CD4-positive, alpha-beta memory T cell (primary cell): Measurements from ENCODE around the gene OVAAL. TPM values are rescaled to one million over a fixed set of nuclear protein-coding genes. Genes with fewer than 3 reads are reported as not detected.
A peak's percentile ranks its signal among the peaks of the same experiment; 100 is the strongest.

Experiments
- CTCF ChIA-PET: fragments of 350-600 bp; sonication (Branson Sonifier 250); formaldehyde crosslinking; loops from one replicate; lab custom pipeline; 2021; ENCODE audit warnings: inconsistent platforms; ENCODE audit not compliant: partially characterized antibody; lab: Charles Lee
- POLR2A ChIA-PET: fragments of 350-600 bp; sonication (Branson Sonifier 250); formaldehyde crosslinking; loops from one replicate; lab custom pipeline; 2021; ENCODE audit not compliant: partially characterized antibody; lab: Charles Lee
- DNase-seq, 5 donors: peaks; one replicate each; pipeline versions ENCODE4 v3.0.0 to v3.0.0-alpha.2; 2020 to 2022; ENCODE audit warnings: mixed read lengths in 1 of 5
- H3K27ac ChIP-seq: one replicate; pipeline ENCODE4 v1.7.0; 2013; ENCODE audit warnings: low read depth, low read length
- H3K27me3 ChIP-seq: 2 replicates; pipeline ENCODE4 v1.7.0; 2013; ENCODE audit warnings: mild to moderate bottlenecking, low read length, moderate library complexity; ENCODE audit not compliant: insufficient read depth
- H3K36me3 ChIP-seq: 2 replicates; pipeline ENCODE4 v1.7.0; 2013; ENCODE audit warnings: mild to moderate bottlenecking, low read length, moderate library complexity; ENCODE audit not compliant: insufficient read depth
- H3K4me1 ChIP-seq: 2 replicates; pipeline ENCODE4 v1.7.0; 2013; ENCODE audit warnings: mild to moderate bottlenecking, low read length, moderate library complexity; ENCODE audit not compliant: insufficient read depth
- H3K4me3 ChIP-seq, 2 donors: one replicate each; pipeline ENCODE4 v1.7.0; 2013; ENCODE audit warnings: low read length in 2 of 2, mild to moderate bottlenecking in 1 of 2
- H3K9me3 ChIP-seq, 2 donors: one replicate each; pipeline ENCODE4 v1.7.0; 2013; ENCODE audit warnings: low read length in 2 of 2, control low read depth in 1 of 2; ENCODE audit not compliant: control insufficient read depth in 1 of 2
- H3K27ac Mint-ChIP-seq, 7 donors: one replicate each; pipeline ENCODE4 v1.8.0; 2020 to 2021; ENCODE audit warnings: mixed read lengths in 7 of 7, mild to moderate bottlenecking in 6 of 7, inconsistent platforms in 3 of 7, moderate library complexity in 3 of 7
- H3K27me3 Mint-ChIP-seq, 2 donors: one replicate each; pipeline ENCODE4 v1.8.0; 2020 to 2021; ENCODE audit warnings: mixed read lengths in 2 of 2
- H3K36me3 Mint-ChIP-seq, 2 donors: one replicate each; pipeline ENCODE4 v1.8.0; 2020 to 2021; ENCODE audit warnings: mixed read lengths in 2 of 2, inconsistent platforms in 1 of 2, mild to moderate bottlenecking in 1 of 2
- H3K4me1 Mint-ChIP-seq, 4 donors: one replicate each; pipeline ENCODE4 v1.8.0; 2020 to 2021; ENCODE audit warnings: mixed read lengths in 4 of 4, mild to moderate bottlenecking in 1 of 4
- H3K4me3 Mint-ChIP-seq, 8 donors: one replicate each; pipeline ENCODE4 v1.8.0; 2020 to 2021; ENCODE audit warnings: mixed read lengths in 8 of 8, mild to moderate bottlenecking in 7 of 8, moderate library complexity in 6 of 8, inconsistent platforms in 3 of 8
- H3K9me3 Mint-ChIP-seq, 8 donors: one replicate each; pipeline ENCODE4 v1.8.0; 2020 to 2021; ENCODE audit warnings: mixed read lengths in 8 of 8, mild to moderate bottlenecking in 5 of 8, inconsistent platforms in 3 of 8, moderate library complexity in 1 of 8
- intact Hi-C: fragments of 100-400 bp; cut with micrococcal nuclease; formaldehyde crosslinking; loops from one replicate; pipeline ENCODE4 v1.15.1; 2023
- polyA plus RNA-seq, 2 donors: library from polyadenylated mRNA; unstranded; fragments of 300-500 nt; fragmentation: Illumina TruSeq; gene quantifications; one replicate each; pipeline ENCODE4 v1.2.3, GENCODE V29; 2021
- total RNA-seq, 2 experiments: library from RNA; stranded (reverse); gene quantifications; one replicate each; pipeline ENCODE4 v1.2.3, GENCODE V29; 2021

The OVAAL gene
- total and polyA plus RNA-seq, 4 experiments from 2014 or later = not detected

DNA sequence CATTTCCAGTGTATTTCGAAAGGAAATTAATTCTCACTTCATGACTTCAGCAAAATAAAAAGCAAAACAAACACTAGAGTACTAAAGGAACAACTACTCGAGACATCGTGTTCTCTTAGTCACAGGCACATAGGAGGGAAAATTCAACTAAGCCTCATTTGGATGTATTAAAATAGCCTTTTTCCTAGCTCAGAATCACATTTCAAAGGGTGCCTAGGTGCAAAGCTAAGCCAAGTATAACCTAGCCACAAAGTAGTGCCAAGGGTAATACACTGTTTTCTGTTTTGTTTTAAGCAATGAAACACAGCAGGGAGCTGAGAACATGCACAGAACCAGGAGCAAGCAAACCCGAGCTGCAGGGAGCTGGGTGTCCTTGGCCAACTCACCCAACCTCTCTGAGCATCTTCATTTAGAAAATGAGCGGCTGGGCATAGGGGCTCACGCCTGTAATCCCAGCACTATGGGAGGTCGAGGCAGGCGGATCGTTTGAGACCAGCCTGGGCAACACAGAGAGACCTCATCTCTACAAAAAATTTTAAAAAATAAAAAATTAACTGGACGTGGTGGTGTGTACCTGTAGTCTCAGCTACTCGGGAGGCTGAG, 29.8 kb upstream of the OVAAL start:
- H3K27ac Mint-ChIP-seq = no peak overlapping the region
- no peaks in the 10 kb centered on the region for H3K36me3 Mint-ChIP-seq
- no peaks in the 10 kb centered on the region for H3K4me1 ChIP-seq
- no peaks in the 10 kb centered on the region for H3K27me3 ChIP-seq
- H3K27ac ChIP-seq = no peak overlapping the region
- H3K9me3 ChIP-seq = no peaks in the 10 kb centered on the region
- no peak overlapping the region for H3K4me3 ChIP-seq
- CTCF ChIA-PET = interaction anchor here (1.4 to 11.1 kb wide), 2 partner anchors 13 to 334 kb away, joined by 6 to 146 read pairs; no protein-coding TSS in a partner anchor
- H3K9me3 Mint-ChIP-seq = no peaks in the 10 kb centered on the region
- POLR2A ChIA-PET = interaction anchor here (0.8 kb wide), 1 partner anchor 27 kb away, joined by 3 read pairs; the partner anchor contains the start of gene ACBD6
- no peaks in the 10 kb centered on the region for H3K36me3 ChIP-seq
- no peak overlapping the region for H3K4me3 Mint-ChIP-seq
- no peak for DNase-seq
- H3K4me1 Mint-ChIP-seq = peaks cover 0 to 2% (median under 1%) of the 10 kb centered on the region in 4 donors
- peaks cover 0 to 3% of the 10 kb centered on the region in 2 donors for H3K27me3 Mint-ChIP-seq
- intact Hi-C loops = no loop called here

DNA sequence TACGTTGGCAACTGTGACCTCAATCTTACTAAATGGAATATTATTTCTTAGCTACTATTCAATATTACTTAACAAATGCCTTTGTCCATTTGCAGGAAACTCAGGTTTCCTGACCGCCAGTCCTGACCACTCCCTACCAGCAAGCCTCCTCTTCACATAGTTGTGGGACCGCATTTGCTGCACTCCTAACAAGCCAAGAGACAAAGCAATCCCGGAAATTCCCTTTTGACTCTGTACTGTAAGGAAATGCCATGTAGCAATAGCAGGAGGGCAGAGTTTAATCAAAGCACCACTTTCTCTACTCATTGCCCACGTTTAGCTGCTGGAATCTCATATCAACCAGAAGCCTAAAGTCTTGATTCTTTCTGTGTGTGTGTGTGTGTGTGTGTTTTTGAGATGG, 28.3 kb upstream of the OVAAL start:
- Histone ChIP-seq H3K4me1 (no peaks in the 10 kb centered on the region), H3K9me3 (no peaks in the 10 kb centered on the region), H3K36me3 (no peaks in the 10 kb centered on the region), H3K27ac (no peak overlapping the region), H3K4me3 (no peak overlapping the region), H3K27me3 (no peaks in the 10 kb centered on the region)
- Mint-ChIP-seq H3K27ac (no peak overlapping the region), H3K4me1 (peaks cover 0 to 2% (median 0%) of the 10 kb centered on the region in 4 donors), H3K27me3 (peaks cover 0 to 6% of the 10 kb centered on the region in 2 donors), H3K9me3 (no peaks in the 10 kb centered on the region), H3K4me3 (no peak overlapping the region), H3K36me3 (no peaks in the 10 kb centered on the region)
- CTCF ChIA-PET = interaction anchor here (1.1 to 11.1 kb wide), 2 partner anchors 333 to 347 kb away, joined by 4 to 146 read pairs; no protein-coding TSS in a partner anchor
- intact Hi-C loops = no loop called here
- DNase-seq = no peak
- POLR2A ChIA-PET = no interaction called here

DNA sequence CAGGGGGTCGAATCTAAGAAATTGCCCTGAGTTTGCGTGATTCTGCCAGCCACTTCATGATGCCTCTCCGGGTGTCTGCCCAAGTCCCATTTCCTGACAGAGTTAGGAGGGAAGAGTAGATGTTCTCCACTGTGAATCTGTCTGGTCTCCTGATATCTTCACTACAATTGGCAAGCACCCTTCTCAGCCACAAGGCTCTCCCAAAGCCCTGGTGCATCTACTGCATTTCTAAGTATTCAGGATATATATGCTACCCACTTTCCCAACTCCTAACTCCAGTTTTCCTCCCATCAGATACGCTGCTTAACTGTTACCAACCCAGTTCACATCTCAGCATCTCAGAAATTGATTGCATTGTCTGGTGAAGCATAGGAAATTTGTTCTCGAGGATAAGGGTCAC, 25.9 kb upstream of the OVAAL start:
- no peaks in the 10 kb centered on the region for H3K27me3 ChIP-seq
- H3K9me3 Mint-ChIP-seq = no peaks in the 10 kb centered on the region
- H3K4me3 Mint-ChIP-seq = no peak overlapping the region
- H3K27me3 Mint-ChIP-seq = peaks cover 0 to 3% of the 10 kb centered on the region in 2 donors
- H3K9me3 ChIP-seq = no peaks in the 10 kb centered on the region
- ChIA-PET CTCF (interaction anchor here (0.8 to 11.1 kb wide), 8 partner anchors 15 to 633 kb away, joined by 3 to 146 read pairs (median 4); no protein-coding TSS in a partner anchor), POLR2A (no interaction called here)
- no peaks in the 10 kb centered on the region for H3K36me3 ChIP-seq
- no peak overlapping the region for H3K27ac ChIP-seq
- H3K4me1 ChIP-seq = no peaks in the 10 kb centered on the region
- no peaks in the 10 kb centered on the region for H3K36me3 Mint-ChIP-seq
- no peak overlapping the region for H3K27ac Mint-ChIP-seq
- no peak overlapping the region for H3K4me3 ChIP-seq
- intact Hi-C loops = loop anchor here (1.0 kb wide), 2 partner anchors 328 to 633 kb away; no protein-coding TSS in a partner anchor
- DNase-seq = no peak
- H3K4me1 Mint-ChIP-seq = no peaks in the 10 kb centered on the region

DNA sequence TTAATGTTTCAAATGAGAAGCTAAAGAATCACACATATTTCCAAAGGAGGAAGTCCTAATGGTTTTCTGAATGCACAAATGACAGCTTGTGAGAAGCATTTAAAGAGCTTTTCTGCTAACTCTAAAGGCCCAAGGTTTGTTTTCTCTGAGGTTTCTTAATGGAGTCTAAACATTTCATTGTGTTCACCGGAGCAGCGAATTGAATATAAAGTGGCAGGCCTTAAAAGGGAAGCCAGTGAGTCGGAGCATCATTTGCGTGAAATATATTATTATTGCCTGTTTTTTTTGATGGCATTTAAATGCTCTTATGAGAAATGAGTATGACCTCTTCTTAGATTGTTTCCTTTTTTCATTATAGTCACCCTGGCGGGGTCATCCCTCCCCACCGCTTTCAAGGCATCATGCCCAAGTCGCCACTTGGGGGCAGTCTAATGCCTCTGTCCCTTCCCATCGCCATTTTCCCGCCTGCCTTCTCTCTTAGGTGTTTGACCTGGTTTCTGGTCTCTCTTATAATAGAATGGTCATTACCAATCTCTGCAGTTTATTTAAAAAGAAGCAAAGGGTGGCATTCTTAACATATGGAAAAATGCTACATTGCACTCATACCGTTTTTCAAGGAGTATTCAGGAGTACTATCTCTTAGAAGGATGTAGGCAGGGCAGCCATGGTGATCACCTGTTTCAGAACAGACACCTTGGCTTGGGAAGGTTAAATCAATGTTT, 25.3 kb upstream of the OVAAL start:
- CTCF ChIA-PET = interaction anchor here (0.8 to 11.1 kb wide), 9 partner anchors 15 to 632 kb away, joined by 3 to 146 read pairs (median 4); no protein-coding TSS in a partner anchor
- H3K4me1 ChIP-seq = no peaks in the 10 kb centered on the region
- H3K27me3 ChIP-seq = no peaks in the 10 kb centered on the region
- intact Hi-C loops = loop anchor here (1.0 kb wide), 2 partner anchors 328 to 633 kb away; no protein-coding TSS in a partner anchor
- H3K36me3 Mint-ChIP-seq = no peaks in the 10 kb centered on the region
- peak overlapping the region in 1 of 7 donors; percentile 20 for H3K27ac Mint-ChIP-seq
- POLR2A ChIA-PET = no interaction called here
- no peak overlapping the region for H3K27ac ChIP-seq
- no peaks in the 10 kb centered on the region for H3K9me3 ChIP-seq
- no peaks in the 10 kb centered on the region for H3K4me1 Mint-ChIP-seq
- peak overlapping the region in 1 of 8 donors; percentile 24 for H3K4me3 Mint-ChIP-seq
- H3K36me3 ChIP-seq = no peaks in the 10 kb centered on the region
- peaks cover 0 to 3% of the 10 kb centered on the region in 2 donors for H3K27me3 Mint-ChIP-seq
- peak; percentile 40 to 58 (median 45) for DNase-seq
- H3K9me3 Mint-ChIP-seq = no peaks in the 10 kb centered on the region
- no peak overlapping the region for H3K4me3 ChIP-seq

DNA sequence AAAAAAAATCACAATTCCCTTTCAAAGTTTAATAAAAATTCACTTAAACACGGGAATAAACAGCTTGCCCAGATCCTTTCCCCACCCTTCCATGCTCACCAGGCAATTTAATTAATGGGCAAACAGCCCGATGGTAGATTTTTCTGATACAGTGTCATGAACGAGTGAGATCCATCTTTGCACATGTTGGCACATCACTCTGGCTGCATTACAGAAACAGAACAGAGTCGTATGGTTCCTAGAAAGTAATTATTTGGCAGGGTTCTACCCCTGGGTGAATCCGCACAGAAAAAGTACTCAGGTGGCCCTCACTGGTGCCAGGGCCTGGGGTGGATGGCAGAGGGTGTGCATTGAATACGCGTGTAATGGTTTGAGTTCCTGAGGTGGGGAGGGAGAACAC, 24.6 kb upstream of the OVAAL start:
- H3K4me1 Mint-ChIP-seq = no peaks in the 10 kb centered on the region
- no peaks in the 10 kb centered on the region for H3K36me3 Mint-ChIP-seq
- peaks cover 0 to 3% of the 10 kb centered on the region in 2 donors for H3K27me3 Mint-ChIP-seq
- H3K4me3 ChIP-seq = no peak overlapping the region
- H3K4me1 ChIP-seq = no peaks in the 10 kb centered on the region
- intact Hi-C loops = no loop called here
- H3K9me3 Mint-ChIP-seq = no peaks in the 10 kb centered on the region
- no peaks in the 10 kb centered on the region for H3K27me3 ChIP-seq
- POLR2A ChIA-PET = no interaction called here
- H3K27ac ChIP-seq = no peak overlapping the region
- H3K9me3 ChIP-seq = no peaks in the 10 kb centered on the region
- CTCF ChIA-PET = interaction anchor here (0.8 to 11.1 kb wide), 5 partner anchors 16 to 631 kb away, joined by 3 to 146 read pairs (median 3); no protein-coding TSS in a partner anchor
- no peaks in the 10 kb centered on the region for H3K36me3 ChIP-seq
- no peak overlapping the region for H3K27ac Mint-ChIP-seq
- DNase-seq = no peak
- H3K4me3 Mint-ChIP-seq = no peak overlapping the region

DNA sequence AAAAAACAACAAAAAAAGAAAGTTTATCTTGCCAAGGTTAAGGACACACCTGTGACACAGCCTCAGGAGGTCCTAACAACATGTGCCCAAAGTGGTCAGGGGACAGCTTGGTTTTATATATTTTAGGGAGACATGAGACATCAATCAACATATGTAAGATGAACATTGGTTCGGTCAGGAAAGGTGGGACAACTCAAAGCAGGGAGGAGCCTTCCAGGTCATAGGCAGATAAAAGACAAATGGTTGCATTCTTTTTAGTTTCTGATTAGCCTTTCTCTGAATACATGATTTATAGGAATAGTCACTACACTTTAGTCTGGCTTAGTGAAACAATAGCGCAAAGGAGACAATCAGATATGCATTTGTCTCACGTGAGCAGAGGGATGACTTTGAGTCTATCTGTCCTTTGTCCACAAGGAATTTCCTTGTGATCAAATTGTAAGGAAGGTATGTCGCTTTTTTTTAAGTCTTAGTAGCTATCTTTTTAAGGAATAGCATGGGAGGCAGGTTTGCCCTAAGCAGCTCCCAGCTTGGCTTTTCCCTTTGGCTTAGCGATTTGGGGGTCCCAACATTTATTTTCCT, 23.3 kb upstream of the OVAAL start:
- Histone ChIP-seq H3K27me3 (no peaks in the 10 kb centered on the region), H3K4me1 (no peaks in the 10 kb centered on the region), H3K4me3 (no peak overlapping the region), H3K36me3 (no peaks in the 10 kb centered on the region), H3K9me3 (no peaks in the 10 kb centered on the region), H3K27ac (no peak overlapping the region)
- POLR2A ChIA-PET = no interaction called here
- Mint-ChIP-seq H3K4me1 (no peaks in the 10 kb centered on the region), H3K4me3 (no peak overlapping the region), H3K27me3 (peaks cover 0 to 3% of the 10 kb centered on the region in 2 donors), H3K9me3 (no peaks in the 10 kb centered on the region), H3K36me3 (no peaks in the 10 kb centered on the region), H3K27ac (no peak overlapping the region)
- no peak for DNase-seq
- intact Hi-C loops = no loop called here
- CTCF ChIA-PET = interaction anchor here (11.1 kb wide), 1 partner anchor 328 kb away, joined by 146 read pairs; no protein-coding TSS in a partner anchor
